Muscle of arm (tissue), 12 donors: ENCODE measurements around the gene BCLAF1. TPM values are rescaled to one million over a fixed set of nuclear protein-coding genes. Genes with fewer than 3 reads are reported as not detected.
"Not testable (repeated sequence)": the region's sequence is repeated elsewhere in the genome, so short reads cannot be mapped to it uniquely, and the experiment has no call there.

Experiments used
- DNase-seq: peaks from one replicate; pipeline ENCODE4 v3.0.0-alpha.2; 2013
- polyA plus RNA-seq, 12 donors: library from polyadenylated mRNA; unstranded; fragments of 120-200 nt; gene quantifications; one replicate each; pipeline ENCODE4 v1.2.1, GENCODE V29; 2013; ENCODE audit not compliant: insufficient read length in 12 of 12

BCLAF1 gene
- polyA plus RNA-seq, 12 donors, result 88.6 to 663 (median 140) TPM

DNA sequence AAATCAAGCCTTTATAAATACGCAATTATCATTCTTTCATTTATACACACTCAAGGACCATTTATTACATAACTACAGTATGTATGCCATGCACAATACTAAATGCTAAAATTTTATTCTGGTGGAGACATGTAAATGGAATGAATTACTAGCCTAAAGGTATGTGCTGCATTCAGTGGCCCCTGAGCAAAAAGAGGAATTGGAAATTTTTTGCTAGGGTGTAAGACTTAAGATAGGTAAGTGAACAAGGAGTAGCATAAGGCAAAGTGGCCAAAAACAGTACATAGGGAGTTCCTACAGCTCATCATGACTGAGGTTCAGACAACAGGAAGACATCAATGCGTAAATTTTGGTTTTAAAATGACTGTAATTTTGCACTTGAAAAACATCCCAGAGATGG is 37.2 kb downstream of the BCLAF1 start:
- DNase-seq, result no peak

DNA sequence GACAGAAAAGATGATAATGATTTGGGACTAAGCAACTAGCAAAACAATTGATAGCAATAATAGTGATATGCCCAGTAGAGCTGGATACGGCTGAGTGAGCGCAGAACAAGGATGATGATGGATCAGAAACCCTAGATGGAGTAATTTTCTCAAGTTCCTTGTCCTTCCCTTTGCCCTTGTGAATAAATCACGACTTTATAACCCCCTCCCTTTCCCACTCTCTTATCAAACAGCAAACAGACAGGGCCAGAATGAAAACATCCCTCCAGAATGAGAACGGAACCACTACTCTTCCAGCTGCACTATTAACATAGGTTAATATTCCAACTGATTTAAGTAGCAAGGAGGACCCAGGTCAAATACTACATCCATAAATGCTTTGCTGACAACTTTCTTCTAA is 38.3 kb downstream of the BCLAF1 start:
- no peak for DNase-seq

DNA sequence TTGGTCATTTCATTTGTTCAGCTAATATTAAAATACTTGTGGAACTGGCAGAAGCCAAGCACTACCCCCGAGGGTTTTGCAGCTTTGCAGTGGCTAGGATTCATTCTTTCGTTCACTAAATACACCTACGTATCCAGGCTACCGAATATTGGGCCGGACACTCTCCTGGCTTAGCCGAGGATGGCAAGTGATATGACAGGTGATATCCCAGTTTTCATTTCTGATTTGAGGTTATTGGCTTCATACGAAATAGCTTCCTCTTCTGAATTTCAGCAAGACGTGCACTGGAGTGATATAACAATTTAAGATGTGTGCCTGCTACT is 39.0 kb downstream of the BCLAF1 start:
- DNase-seq, result no peak

DNA sequence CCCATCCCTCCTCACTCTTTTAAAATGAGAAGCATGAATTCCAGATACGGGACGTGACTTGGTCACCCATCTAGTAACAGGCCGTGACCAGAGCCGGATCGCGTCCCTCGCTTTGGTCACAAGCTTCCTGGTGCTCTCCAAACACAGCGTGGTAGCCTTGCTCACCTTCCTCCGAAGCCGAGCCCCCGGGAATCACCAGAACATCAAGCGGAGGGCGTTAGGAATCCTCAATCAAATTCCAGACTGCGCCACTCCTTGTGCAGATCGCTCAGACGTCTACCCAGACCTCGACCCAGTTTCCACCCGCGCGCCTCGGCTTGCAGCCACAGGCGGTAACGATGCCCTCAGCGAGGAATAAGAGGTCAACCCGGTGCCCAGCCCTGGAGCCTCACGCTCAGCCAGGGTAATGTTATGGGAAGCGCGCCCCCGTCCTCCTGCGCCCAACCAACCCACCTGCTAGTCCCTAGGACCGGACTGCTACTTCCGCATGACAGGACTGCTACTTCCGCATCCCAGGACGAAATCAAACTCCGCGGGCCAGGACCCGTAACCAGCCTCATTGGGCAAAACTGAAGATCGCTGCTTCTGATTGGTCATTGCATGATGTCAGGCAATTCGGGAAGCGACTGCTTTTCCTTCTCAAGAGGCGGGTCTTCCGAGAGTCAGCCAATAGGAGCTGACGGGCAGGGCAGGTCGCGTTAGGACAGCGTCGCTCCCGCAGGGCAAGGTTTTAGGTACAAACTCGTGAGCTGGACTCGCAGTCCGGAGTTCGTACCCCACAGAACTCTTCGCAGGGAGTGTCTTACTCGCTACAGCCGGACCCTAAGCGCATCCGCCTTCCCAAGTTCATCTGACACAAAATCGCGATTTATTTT is 39.6 kb downstream of the BCLAF1 start, which contains the start of gene MTFR2:
Gene MTFR2 (minus strand): TSS at position 501 of the 875 bp plus-strand sequence. CDS start 1,212 bp downstream, outside the sequence.
- peak; percentile 97 for DNase-seq

DNA sequence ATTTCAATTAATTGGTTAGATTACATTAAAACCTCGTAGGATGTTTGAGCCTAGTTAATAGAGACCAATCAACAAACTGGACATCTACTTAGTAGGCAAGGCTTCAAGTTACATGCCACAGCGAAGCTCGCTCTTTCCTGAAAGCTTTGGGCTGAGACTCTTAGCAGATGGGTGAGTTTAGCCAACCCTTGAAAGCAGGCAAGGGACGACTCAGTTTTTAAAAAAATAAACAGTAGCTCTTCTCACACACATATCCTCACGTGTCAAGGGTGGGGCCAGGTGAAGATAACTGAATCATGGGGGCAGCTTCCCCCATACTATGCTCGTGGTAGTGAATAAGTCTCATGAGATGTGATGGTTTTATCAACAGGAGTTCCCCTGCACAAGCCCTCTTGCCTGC is 40.3 kb downstream of the BCLAF1 start:
- no peak for DNase-seq

DNA sequence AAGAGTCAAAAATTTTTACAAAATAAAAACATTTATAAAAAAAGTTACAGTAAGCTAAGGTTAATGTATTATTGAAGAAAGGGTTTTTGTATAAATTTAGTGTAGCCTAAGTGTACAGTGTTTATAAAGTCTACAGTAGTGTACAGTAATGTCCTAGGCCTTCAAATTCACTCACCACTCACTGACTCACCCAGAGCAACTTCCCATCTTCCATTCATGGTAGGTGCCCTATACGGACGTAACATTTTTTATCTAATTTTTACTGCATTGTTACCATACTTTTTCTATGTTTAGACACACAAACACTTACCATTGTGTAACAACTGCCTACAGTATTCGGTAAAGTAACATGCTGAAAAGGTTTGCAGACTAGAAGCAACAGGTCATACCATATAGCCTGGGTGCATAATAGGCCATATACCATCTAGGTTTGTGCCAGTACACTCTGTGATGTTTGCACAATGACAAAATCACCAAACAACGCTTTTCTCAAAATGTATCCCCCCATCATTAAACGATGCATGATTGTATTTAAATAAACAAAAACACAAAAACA is 45.5 kb downstream of the BCLAF1 start:
- DNase-seq, result no peak

DNA sequence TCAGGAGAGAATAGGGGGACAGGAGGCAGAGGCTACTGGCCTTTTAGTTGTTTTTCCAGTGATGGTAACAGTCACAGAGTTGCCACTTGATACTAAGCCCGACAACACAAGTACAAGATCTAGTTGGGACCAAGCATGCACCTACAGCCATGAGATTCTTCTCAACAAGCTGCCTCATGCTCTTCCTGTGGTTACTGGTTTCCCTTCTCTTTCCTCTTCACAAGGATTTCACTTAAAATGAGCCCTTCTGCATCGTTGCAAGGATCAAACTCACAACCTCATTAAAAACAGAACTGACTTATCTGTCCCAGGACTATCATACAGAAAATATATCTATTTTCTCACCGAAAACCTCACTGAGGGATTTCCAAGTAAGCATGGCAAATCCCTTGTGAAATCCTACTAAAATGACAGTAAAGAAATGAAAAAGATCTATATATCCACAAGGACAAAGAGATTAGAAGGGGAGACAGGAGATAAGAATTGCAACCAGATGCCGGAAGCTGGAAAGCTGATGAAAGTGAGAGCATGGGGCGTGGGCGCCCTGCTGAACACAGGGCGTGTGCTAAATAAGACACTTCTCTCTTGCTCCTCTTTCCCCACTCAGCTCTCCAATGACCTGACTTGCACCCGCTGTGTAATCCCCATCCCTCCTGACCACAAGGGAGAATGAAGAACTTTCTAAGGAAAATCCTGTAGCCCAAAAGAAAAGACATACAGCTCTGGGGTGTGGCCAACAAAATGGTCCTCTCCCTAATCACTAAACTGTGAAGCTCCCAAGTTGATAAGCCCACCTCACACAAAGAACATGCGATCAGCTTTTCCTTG is 53.0 kb downstream of the BCLAF1 start:
- no peak for DNase-seq

DNA sequence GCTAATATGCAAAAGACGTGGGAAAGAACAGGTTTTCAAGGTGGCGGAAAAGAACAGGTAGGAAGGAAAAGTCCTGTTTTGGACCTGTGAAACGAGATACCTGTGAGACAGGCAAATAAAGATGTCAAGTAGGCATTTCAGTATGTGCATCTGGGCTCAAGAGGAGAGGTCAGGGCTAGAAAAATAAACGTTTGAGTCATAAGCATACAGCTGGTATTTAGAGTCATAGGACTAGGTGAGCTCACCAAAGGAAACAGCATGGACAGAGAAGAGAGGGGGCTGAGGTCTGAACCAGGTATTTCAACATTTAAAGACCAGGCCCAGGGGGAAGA is 54.4 kb downstream of the BCLAF1 start:
- no peak for DNase-seq

DNA sequence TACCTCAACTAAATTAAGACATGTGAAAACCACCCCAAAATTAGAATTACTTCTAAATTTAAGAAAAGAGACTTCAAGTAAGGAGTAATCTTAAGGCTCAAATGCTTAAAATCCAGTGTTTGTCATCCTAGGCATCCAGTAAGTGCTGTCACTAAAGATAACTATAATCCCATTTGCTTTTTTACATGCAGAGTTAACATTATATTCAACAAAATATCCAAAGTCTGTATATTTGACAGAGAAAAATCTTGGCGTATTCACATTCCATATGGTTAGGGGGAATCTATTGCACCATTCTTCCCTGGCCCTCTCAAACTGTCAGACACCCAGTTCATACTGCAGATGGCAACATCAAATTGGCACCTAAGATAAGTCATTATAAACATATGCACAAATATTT is 56.9 kb downstream of the BCLAF1 start:
- no peak for DNase-seq

DNA sequence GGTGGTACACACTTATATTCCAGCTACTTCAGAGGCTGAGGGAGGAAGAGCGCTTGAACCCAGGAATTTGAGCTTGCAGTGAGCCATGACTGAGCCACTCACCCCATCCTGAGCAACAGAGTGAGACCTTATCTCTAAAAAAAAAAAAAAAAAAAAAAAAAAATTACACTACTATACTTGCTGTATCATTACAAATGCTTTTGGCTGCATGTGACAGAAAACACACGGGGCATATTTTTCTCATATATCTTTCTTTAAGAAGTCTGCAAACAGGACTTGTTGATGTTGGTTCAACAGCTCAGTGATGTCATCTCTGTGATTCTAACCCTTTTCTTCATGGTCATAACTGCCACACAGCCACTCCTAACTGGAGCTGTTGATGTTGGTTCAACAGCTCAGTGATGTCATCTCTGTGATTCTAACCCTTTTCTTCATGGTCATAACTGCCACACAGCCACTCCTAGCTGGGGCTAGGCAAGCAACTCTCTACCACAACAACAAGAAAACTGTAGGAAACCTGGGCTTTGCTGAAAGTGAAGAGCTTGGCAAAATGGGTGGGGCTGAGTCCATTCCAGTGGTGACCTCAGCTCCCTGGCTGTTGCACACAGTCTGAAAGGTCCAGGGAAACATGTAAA is 59.3 kb downstream of the BCLAF1 start:
- no peak for DNase-seq

DNA sequence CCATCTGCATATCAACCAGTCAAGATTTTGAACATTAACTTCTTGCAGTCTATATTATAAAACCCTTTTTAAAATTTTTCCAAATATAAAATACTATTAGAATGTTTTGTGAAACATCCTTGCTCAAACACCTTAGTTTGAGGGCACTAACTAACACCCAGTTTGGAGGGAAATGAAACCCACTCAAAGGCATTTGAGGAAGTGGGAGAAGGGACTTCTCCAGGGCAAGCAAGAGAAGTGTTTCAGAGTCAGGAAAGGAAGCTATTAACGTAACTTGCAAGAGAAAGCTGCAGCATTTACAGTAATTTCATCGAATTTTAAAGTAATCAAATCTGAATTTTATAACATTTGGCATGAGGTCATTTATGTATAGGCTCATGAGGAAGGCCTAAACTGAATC is 60.8 kb downstream of the BCLAF1 start:
- no peak for DNase-seq

DNA sequence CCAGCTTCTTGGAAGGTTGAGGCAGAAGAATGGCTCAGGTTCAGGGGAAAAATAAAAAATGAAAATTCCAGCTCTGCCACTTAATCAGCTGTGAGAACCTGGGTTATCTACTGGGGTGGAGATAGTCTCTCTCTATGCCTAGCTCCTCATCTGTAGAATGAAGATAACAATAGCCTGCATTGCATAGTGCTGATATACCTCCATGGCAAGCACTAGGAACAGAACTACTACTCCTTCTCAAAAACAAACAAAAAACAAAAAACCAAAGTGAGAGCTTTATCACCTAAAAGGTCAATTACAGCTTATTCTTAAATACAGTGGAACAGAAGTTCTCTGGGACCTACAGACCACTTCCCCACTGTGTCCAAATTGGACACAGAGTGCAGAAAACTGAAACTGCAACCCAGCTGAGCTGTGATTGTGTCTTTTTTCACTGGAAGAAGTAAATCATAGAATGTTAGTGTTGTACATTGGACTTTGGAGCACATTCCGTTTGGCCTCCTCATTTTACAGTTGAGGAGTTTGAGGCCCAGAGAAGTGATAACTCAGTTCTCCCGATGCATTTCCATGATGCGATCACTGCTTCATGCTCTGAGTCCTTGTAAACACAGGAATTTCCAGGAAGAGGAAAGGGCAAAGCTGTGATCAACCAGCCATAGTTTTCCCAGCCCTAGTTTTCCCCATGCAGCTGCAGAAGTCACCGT is 62.8 kb downstream of the BCLAF1 start:
- peak; percentile 19 for DNase-seq

DNA sequence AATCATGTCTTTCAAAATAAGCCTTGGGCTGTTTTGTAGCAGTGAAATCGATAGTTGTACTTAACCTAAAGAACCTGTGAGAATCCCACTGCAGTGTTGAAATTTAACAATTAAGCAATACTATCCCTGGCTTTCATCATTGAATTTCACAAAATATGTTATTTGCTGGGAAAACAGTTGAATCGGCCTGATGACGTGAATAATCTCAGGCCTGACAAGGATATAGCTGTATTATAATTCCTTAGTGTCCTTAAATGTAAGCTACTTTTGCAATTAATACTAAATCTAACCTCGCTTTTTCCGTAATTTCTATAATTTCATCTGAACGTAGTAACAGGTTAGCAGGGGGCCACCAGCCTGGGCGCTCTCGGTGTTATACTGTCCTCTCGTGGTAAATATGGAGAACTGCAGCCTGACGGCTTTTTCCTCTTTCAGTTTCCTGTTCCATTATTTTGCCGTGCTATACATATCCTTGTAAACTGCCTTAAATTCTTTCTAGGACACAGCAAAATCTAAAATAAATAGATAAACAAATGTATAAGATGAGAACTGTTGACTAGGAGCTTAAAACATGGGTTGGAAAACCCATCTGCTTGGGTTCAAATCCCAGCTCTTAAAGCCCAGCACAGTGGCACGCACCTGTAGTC is 63.5 kb downstream of the BCLAF1 start:
- peak; percentile 73 for DNase-seq

DNA sequence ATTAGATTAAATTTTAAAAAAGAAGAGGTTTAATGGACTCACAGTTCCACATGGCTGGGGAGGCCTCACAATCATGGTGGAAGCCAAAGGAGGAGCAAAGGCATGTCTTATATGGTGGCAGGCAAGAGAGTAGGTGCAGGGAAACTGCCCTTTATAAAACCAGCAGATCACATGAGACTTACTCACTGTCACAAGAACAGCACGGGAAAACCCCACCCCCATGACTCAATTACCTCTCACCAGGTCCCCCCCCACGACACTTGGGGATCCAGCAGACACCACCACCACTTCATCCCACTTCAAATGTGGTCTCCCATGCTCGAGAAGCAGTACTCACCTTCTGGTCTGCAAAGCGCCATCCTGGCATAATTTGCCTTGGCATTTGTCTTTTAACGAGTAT is 64.2 kb downstream of the BCLAF1 start:
- no peak for DNase-seq

DNA sequence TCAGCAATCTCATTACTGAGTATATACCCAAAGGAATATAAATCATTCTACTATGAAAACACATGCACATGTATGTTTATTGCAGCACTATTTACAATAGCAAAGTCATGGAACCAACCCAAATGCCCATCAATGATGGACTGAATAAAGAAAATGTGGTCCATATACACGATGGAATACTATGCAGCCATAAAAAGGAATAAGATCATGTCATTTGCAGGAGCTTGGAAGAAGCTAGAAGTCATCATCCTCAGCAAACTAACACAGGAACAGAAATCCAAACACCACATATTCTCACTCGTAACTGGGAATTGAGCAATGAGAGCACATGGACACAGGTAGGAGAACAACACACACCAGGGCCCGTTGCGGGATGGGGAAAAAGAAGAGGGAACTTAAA is 64.7 kb downstream of the BCLAF1 start:
- not testable (repeated sequence) for DNase-seq

DNA sequence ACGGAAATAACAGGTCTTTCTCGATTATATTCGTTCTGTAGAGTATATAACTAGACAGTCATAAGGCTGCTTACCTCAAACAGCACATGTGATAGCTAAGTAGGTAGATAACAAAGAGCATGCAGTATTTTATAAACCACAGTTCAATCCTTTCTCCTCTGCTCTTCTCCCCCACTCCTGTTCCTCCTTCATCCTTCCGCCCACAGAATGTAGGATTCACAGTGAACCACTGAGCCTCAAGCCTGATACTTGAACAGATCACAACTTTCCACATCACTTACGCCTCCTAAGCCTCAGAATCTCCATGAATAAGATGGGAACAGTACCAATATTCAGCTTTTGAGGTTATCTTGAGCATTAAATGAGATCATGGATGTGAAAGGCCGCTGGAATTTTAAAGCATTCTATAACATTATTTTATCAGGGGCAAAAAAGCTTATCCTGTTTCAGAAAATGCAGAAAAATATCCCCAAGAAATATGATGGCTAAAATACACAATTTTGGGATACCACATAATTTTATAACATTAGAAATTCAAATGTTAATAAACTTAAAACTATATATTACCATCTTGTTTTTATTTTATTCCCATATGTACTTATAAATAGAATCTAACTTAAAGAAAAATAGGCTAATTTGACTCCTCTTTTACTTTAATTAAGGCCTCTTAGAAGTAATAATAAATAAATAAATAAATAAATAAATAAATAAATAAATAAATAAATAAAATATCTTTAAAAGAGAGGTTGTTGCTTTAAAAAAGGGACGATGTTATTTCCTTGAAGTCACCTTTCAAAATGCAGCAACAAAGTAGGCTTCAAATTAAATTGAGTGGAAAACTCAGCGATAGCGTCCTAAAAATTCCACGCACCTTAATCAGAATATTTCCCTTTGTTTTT is 72.9 kb downstream of the BCLAF1 start:
- no peak for DNase-seq

DNA sequence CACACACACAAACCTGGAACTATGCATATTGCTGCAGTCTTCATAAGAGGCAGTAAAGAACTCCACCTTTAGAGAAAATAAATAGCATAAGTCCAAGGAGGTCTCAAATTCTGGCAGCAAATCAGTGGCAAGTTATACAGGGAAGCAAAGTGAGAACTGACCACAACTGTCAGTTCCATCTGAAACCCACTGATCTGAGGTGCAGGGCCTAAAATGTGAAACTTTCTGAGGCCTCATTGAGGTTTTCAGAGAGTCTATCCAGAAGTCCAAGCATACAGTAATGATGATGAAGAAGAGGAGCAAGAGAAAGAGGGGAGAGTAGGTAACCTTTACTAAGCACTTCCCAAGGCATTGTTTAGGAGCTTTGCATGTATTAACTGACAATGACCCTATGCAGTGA is 75.8 kb downstream of the BCLAF1 start:
- no peak for DNase-seq

DNA sequence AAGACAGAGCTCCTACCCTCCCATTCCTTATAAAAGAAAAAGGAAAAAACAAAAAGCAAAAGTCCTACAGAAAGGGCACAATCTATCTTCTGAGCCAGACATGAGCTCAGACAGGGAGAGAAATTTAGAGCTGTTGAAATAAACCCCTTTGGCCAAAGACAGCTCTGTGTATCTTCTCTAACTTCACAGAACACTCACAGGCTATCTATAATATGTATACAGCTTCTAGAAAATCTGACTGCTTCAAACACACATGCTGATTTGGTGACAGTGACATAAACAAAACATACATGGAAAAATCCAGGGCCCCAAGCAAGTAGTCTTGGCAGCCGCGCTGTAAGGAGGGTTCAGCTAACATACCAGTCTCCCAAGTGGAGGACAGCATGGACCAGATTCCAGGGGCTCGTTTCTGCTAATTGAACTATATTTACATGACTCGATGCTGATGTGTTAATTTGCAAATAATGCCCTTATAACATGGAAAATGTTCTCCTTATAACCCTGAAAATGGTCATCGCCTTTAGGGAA is 76.6 kb downstream of the BCLAF1 start:
- no peak for DNase-seq

DNA sequence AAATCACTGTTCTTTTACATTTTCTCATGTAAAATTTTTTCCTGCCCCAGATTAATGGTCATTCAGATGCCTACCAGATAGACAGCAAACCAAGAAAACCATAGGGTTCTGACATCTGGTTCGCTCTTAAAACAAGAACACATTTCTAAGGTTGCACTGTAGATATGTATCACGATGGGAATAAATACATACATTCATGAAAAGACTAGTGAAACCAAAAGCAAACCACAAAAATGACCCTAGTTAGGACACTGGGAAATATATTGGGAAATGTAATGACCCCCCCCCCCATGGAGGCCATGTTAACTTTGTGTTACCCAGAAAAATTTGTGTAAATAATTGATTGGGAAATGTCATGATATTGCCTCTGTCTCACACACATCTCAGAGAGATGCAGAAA is 77.0 kb downstream of the BCLAF1 start:
- no peak for DNase-seq
